BJ (cell line): ENCODE data around the gene GABBR2. TPM values are rescaled to one million over a fixed set of nuclear protein-coding genes. Genes with fewer than 3 reads are reported as not detected.

ENCODE experiments used
- CTCF ChIA-PET: fragments of 350-600 bp; formaldehyde crosslinking; extraction: SDS; loops from one replicate; lab custom pipeline; 2021; ENCODE audit warnings: antibody characterized with exemption, inconsistent platforms; lab: Yijun Ruan, JAX
- POLR2A ChIA-PET: fragments of 300-600 bp; sonication (Branson Sonifier 250); formaldehyde crosslinking; extraction: SDS; loops from one replicate; lab custom pipeline; 2021; ENCODE audit warnings: antibody characterized with exemption; lab: Charles Lee
- DNase-seq: peaks from one replicate; pipeline ENCODE4 v3.0.0-alpha.2; 2011; ENCODE audit warnings: low read depth
- H3K27me3 ChIP-seq: 2 replicates; pipeline ENCODE4 v1.6.0; 2011; ENCODE audit warnings: low read length; ENCODE audit not compliant: control insufficient read depth, insufficient read depth
- H3K36me3 ChIP-seq: 2 replicates; pipeline ENCODE4 v1.5.1; 2011; ENCODE audit warnings: low read length; ENCODE audit not compliant: control insufficient read depth, insufficient read depth
- H3K4me3 ChIP-seq: 2 replicates; pipeline ENCODE4 v1.5.1; 2011; ENCODE audit warnings: low read depth, mild to moderate bottlenecking, control low read depth, low read length
- polyA plus RNA-seq: library from polyadenylated mRNA; depleted of rRNA; stranded (reverse); fragments of >200 nt; gene quantifications from 2 replicates; pipeline ENCODE4 v1.2.3, GENCODE V29; 2011
- TF ChIP-seq, protein P1 (sequence below): IDR thresholded peaks from 2 replicates; pipeline ENCODE4 v1.5.1; 2011; ENCODE audit warnings: low read depth, mild to moderate bottlenecking, control low read depth, inconsistent platforms, low read length, moderate library complexity; ENCODE audit not compliant: insufficient read depth

Gene GABBR2
- polyA plus RNA-seq, 1 experiment: 1.6 TPM

- ChIA-PET CTCF (interaction anchor here (0.6 to 1.5 kb wide), 5 partner anchors 15 to 406 kb away, joined by 3 to 5 read pairs (median 3); no protein-coding TSS in a partner anchor), POLR2A (no interaction called here)
- Histone ChIP-seq H3K36me3 (no peaks in the 10 kb centered on the region), H3K4me3 (no peak overlapping the region), H3K27me3 (peaks cover 14% of the 10 kb centered on the region)
- DNase-seq: no peak
- TF ChIP-seq, protein P1, sequence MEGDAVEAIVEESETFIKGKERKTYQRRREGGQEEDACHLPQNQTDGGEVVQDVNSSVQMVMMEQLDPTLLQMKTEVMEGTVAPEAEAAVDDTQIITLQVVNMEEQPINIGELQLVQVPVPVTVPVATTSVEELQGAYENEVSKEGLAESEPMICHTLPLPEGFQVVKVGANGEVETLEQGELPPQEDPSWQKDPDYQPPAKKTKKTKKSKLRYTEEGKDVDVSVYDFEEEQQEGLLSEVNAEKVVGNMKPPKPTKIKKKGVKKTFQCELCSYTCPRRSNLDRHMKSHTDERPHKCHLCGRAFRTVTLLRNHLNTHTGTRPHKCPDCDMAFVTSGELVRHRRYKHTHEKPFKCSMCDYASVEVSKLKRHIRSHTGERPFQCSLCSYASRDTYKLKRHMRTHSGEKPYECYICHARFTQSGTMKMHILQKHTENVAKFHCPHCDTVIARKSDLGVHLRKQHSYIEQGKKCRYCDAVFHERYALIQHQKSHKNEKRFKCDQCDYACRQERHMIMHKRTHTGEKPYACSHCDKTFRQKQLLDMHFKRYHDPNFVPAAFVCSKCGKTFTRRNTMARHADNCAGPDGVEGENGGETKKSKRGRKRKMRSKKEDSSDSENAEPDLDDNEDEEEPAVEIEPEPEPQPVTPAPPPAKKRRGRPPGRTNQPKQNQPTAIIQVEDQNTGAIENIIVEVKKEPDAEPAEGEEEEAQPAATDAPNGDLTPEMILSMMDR: no peak
Observed at GRCh38 chr9:98721643-98722042, 12.9 kb upstream of the GABBR2 start.

- TF ChIP-seq, protein P1: no peak
- H3K27me3 ChIP-seq: peaks cover 13% of the 10 kb centered on the region
- no peak for DNase-seq
- CTCF ChIA-PET: interaction anchor here (0.8 to 1.5 kb wide), 2 partner anchors 14 to 56 kb away, joined by 3 to 4 read pairs; no protein-coding TSS in a partner anchor
- H3K36me3 ChIP-seq: no peaks in the 10 kb centered on the region
- H3K4me3 ChIP-seq: no peak overlapping the region
- POLR2A ChIA-PET: no interaction called here
Observed at GRCh38 chr9:98720402-98720801, 11.7 kb upstream of the GABBR2 start.

- no peak for DNase-seq
- ChIA-PET CTCF (no interaction called here), POLR2A (interaction anchor here (0.6 kb wide), 1 partner anchor 464 kb away, joined by 4 read pairs; the partner anchor contains the start of gene TBC1D2)
- Histone ChIP-seq H3K27me3 (peaks cover 11% of the 10 kb centered on the region), H3K4me3 (no peak overlapping the region), H3K36me3 (no peaks in the 10 kb centered on the region)
- TF ChIP-seq, protein P1: no peak
Observed at GRCh38 chr9:98719055-98719454, 10.3 kb upstream of the GABBR2 start.

GRCh38 chr9:98714833-98715232 is 6.1 kb upstream of the GABBR2 start:
- H3K4me3 ChIP-seq: no peak overlapping the region
- DNase-seq: no peak
- no peaks in the 10 kb centered on the region for H3K36me3 ChIP-seq
- ChIA-PET POLR2A (no interaction called here), CTCF (interaction anchor here (1.1 to 1.6 kb wide), 3 partner anchors 9 to 400 kb away, joined by 4 to 8 read pairs (median 4); no protein-coding TSS in a partner anchor)
- TF ChIP-seq, protein P1: no peak
- peaks cover 23% of the 10 kb centered on the region for H3K27me3 ChIP-seq

GRCh38 chr9:98712987-98713386 is 4.3 kb upstream of the GABBR2 start:
- H3K36me3 ChIP-seq: no peaks in the 10 kb centered on the region
- no peak for DNase-seq
- TF ChIP-seq, protein P1: no peak
- H3K27me3 ChIP-seq: peaks cover 31% of the 10 kb centered on the region
- ChIA-PET POLR2A (no interaction called here), CTCF (interaction anchor here (1.0 kb wide), 1 partner anchor 63 kb away, joined by 6 read pairs; no protein-coding TSS in a partner anchor)
- no peak overlapping the region for H3K4me3 ChIP-seq
